ENCODE measurements around the gene RAB6B.

Gene RAB6B

DNA sequence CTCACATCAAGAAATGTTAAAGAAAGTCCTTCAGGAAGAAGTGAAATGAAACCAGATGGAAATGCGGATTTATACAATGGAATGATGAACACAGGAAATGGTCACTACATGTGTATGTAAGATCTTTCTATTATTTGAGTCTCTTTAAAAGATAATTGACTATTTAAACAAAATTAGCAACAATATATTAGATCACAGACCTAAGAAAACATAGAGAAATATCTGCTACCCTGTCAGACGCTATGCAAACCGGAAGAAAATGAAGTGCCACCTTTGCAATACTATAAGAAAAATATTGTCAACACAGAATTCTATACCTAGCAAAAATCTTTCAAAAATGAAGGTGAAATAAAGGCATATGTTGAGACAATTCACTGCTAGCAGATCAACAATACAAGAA is 17.2 kb downstream of the RAB6B start:
- no peak for DNase-seq

DNA sequence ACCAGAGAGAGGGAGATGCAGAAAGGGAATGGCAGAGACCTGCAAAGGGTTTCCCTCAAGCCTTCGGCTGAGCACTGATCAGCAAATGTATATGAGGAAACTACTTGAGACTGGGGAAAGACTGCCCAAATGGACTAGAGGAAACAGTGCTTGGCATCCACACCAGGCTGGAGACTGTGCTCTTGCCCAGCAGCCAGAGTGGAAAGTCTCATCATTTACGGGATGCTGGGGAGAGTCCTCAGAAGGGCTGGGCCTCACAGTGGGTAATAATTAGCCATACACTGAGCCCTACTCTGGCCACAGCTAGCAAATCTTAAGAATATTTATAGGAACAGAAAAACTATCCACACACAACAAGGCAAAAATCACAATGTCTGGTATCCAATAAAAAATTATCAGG is 18.5 kb downstream of the RAB6B start:
- no peak for DNase-seq

DNA sequence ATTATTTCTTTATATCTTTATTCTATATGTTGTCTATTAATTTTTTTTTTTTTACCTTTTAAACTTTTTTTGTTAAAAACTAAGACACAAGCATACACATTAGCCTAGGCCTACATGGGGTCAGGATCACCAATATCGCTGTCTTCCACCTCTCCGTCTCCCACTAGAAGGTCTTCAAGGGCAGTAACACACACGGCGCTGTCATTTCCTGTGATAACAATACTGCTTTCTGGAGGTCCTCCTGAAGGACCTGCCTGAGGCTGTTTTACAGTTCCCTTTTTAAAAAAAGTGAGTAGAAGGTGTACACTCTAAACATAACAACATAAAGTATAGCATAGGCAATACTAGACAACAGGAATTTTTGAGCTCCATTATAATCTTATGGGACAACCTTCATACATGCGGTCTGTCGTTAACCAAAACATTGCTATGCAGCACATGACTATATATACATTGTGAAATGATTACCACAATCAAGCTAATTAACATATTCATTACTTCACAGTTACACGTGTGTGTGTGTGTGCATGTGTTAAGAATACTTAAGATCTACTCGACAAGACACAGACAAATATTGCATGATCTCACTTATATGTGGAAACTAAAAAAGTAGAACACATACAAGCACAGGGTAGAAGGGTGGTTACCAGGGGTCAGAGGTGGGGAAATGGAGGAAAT is 20.8 kb downstream of the RAB6B start:
- DNase-seq = no peak

DNA sequence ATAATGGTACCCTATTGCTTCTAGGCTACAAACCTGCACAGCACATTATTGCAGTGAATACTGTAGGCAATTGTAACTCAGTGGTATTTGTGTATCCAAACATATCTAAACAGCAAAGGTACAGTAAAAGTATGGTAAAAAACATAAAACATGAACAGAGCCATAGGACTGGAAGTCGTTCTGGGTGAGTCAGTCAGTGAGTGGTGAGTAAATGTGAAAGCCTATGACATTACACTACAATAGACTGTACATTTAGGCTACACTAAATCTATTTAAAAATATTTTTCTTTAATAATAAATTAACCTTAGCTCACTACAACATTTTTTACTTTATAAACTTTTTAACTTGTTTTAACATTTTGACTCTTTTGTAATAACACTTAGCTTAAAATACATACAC is 21.3 kb downstream of the RAB6B start:
- no peak for DNase-seq

DNA sequence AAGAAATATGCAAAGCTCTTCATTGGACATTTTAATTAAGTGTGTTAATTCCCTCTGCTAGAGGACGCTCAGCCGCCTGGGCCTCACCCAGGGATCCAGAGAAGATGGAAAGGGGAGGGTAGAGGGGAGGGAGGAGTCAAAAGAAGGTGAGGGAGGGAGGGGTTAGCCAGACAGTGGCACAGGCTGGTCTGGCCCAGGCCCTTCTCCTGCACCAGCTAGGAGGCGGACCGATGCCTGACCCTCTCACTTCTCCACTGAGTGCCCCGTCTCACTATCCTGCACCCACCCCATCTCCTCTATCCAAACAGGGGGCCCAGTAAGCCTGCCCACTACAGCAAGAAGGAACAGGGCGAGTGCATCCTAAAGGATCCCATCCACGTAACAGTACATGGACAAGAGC is 22.9 kb downstream of the RAB6B start:
- no peak for DNase-seq

DNA sequence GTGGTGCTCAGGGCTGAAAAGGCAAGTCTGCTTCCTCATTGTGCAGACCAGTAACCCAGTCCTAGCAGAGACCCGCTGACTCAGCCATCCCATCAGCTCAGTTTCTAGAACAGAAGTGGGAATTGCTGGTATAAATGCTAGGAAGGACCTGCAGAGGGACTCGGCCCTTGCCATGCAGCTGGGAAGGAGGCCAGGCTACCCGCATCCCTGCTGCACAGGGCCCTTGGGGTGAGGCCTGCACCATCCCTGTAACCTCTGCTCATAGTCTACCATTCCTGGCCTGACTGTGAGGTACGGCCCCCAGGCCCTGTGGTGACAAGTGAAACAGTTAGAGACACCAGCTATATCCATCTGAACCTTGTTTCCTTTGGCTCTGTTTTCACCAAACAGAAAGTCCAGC is 23.5 kb downstream of the RAB6B start:
- no peak for DNase-seq

DNA sequence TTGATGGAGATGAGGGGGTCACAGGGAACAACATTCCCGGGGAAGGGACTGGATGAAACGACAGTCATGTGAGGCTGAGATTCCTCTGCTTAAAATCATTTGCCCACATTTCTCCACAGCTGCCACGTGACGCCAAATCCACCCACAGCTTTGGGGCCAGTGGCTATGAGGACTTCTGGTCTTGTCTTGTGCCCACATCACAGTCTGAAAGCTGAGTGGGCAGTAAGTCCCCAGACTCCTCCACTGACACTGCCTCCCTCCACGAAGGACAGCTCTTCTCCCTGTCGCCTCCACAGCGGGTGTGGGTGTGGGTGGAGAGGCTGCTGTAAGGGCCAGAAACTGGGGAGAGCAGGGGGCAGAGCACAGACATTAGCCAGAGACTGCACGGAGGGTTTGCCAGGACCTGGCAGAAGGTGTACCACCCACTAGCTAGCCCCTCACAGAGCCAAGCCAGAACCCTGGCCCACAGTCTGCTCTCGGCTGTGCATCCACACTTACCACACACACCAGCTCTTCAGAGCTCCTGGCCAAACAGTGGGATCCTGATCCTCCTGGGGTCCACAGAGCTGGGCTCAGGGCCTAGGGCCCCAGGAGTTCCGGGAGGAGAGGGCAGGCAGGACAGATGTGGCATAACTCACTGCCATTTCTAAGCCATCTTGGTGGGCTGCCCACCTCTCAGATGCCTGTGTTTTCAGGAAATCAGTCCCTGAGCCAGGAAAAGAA is 24.2 kb downstream of the RAB6B start:
- no peak for DNase-seq

DNA sequence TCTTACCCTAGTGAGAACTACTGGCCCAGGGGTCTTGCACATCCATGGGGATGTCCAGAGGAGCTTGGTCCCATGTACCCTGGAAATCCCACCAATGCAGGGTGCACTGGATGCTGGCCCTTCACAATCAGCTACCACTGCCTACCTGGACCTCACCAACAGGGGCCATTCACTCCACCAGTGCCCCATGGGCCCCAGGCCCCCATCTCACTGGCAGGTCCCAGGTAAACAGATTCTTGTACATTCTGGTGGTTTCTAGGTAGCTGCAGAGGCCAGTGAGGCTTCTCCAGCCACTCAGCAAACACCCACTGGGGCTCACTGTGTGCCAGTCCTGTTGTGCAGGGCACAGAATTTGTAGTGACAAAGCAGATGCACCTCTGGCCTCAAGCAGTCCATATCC is 24.9 kb downstream of the RAB6B start:
- no peak for DNase-seq

DNA sequence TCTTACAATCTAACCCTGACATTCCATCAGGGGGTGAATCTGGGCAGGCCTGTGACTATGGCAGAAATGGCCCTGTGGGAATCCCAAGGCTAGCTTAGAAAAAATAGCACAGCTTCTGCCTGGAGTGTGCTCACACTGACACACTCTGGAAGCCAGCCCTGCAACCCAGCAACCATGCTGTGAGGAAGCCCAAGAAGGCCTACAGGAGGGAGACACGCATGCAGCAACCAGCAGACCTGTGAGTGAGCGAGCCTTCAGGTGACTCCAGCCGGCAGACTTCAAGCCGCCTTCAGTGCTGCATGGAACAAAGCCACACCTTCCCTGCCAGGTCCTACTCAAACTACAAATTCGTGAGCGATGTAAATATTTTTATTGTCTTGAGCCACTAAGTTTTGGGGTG is 26.1 kb downstream of the RAB6B start:
- no peak for DNase-seq

DNA sequence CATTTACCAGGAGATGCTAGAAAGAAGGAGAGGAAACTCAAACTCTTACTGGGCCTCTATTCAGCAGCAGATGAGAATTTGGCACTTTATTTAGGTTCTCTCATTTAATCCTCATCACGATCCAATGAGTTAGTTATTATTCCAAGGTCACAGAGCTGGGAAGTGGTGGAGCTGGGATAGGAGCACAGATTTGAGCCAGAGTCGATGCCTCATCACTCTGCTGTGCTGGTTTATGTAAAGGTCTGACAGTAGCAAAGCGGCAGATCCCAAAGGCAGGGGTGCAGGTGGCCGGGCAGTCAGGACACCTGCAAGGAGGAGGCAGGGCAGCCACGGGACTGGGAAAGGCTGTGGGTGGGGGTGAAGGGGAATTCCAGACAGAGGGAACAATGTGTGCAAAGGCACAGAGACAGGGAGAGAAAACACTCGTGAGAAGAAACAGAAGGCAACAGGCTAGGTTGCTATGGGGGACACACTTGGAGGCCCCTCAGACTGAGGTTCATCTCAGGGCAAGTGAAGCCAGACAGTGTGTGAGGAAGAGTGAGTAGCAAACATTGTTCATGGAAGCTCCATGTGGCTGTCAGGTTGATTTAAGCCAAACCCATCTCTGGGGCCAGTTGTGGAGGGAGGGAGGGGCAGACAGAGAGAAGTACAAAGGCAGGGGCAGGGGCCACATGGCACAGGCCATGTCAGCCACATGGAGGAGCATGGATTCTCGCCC is 26.8 kb downstream of the RAB6B start:
- no peak for DNase-seq

DNA sequence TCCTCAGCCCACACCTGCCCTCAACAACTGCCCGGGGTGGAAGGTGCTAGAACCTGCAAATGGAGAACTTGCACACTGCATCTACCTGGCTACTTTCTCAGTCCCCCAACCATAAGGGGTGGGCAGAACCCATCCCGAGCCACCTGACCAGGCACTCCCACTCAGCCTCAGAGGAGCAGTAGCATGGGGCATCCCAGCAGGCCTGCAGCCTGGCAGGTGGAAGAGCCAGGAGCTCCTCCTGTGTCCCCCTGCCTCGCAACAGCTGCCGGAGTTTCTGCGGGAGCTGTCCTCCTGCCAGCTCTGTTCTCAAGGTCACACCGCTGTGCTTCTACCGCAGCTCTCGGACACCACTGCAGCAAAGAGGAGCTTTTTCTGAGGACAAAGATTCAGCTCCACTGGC is 27.5 kb downstream of the RAB6B start:
- DNase-seq = no peak

DNA sequence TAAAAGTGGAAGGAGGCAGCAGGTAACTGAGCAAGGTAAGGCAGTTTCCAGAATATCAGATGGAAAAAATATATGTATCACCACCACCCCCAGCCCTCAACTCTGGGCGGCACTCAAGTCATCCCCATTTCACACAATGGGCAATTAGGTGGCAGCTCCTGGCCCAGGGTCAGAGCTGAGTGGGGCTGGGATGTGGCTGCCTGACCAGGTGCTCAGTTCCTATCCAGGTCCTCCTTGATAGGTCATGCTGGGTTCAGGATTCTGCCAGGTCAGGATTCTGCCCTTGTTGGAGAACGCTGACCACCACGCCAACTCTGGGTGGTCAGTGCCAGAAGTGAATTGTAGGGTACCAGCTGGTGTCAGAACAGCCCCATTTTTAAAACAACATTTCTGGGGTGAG is 29.5 kb downstream of the RAB6B start:
- DNase-seq = no peak

DNA sequence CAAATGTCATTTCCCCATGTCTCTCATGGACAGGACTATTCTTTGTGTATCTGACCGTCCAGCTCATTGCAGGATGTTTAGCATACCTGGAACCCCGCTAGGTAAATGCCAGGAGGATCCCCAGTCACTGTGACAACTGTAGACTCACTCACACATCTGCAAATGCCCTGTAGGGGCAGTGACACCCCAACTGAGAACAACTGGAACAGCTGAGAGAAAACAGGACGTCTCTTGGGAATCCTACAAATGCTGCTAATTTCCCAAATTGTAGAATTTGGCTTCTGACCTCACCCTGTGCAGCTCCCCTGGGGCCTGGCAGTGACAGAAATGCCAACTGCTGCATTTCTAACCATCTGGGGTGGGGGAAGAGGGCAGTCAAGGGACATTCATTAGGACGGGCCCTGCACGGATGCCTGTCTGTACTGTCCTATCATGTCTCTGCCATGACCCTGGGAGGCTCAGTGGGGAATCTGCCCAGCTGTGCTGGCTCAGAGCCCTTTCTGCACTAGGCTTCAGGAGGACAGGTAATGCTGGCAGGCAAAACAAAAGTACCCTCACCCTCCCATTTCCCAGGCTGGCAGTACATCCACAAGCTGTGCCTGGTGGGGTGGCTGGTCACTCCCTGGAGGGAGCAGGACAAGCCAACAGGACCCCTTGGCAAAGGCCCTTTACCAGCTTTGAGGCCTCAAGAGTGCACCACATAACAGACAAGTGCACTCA is 30.4 kb downstream of the RAB6B start:
- DNase-seq = no peak

DNA sequence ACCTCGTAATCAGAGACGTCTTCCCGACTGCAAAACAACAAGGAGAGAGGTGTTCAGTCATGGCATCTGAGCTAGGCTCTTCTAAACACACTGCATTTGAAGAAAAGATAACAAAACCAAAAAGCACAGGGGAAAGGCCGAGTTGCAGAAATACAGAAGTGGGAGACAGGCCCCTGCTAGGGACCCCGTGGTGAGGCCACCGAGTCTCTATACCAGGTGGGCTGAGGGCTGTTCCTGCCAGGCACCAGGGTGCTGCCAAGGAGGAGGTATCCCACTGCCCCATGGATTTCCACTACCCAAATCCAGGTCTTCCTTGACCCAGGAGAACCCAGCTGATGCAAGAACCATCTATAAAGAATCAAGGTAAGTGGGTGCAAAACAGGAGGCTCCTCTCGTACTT is 31.1 kb downstream of the RAB6B start:
- DNase-seq = no peak

DNA sequence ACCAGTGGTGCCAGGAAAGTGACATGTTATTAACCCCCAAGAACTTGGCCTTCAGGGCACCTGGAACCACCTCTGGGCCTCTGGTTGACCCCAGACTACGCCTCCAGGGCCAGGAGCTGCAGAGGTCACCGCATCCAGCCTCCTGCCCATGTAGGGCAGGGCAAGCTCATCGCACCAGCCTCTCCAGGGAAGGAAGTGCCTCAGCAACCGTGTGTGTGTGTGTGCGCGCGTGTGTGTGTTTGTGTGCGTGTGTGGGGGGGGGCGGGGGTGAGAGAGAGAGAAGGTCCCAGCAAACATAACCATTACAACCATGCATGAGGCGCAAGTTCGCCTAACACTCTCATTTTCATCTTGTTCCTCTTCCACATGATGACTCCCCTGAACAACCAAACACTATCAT is 31.8 kb downstream of the RAB6B start:
- DNase-seq = no peak

DNA sequence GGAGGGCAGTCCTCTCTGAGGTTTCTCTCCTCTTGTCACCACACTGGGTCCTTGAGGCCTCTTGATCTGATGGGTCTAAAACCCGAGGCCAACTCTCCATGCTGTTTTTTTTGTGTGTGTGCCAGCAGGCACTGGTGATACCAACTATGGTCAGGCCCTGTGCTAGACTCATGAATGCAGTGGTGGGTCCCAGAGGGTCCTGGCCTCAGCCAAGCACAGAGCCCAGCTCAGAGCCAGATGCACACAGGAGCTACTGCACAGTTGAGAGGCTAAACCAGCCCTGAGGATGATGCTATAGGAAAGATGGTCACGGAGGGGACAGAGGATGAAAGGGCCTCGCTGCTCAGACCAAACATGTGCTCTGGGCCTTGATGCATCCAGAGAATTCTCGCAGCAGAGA is 33.5 kb downstream of the RAB6B start:
- DNase-seq = no peak

DNA sequence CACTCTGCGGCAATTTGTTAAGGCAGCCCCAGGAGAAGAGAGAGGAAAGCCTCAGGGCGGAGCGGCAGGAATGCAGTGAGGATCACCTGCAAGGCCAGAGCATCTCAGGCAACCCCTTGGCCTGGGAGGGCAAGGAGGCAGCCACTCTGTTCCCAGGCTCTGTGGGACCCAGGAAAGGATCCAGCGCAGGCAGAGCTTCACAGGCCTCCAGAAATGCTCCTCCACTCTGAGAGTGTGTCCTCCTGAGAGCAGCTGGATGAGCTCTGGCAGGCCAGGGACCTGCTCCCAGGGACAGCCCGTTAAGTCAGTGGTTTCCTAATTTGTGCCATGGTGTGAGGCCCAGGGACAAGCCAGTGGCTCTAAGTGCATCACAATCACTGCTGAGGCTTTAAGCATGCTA is 35.2 kb downstream of the RAB6B start:
- DNase-seq = no peak

DNA sequence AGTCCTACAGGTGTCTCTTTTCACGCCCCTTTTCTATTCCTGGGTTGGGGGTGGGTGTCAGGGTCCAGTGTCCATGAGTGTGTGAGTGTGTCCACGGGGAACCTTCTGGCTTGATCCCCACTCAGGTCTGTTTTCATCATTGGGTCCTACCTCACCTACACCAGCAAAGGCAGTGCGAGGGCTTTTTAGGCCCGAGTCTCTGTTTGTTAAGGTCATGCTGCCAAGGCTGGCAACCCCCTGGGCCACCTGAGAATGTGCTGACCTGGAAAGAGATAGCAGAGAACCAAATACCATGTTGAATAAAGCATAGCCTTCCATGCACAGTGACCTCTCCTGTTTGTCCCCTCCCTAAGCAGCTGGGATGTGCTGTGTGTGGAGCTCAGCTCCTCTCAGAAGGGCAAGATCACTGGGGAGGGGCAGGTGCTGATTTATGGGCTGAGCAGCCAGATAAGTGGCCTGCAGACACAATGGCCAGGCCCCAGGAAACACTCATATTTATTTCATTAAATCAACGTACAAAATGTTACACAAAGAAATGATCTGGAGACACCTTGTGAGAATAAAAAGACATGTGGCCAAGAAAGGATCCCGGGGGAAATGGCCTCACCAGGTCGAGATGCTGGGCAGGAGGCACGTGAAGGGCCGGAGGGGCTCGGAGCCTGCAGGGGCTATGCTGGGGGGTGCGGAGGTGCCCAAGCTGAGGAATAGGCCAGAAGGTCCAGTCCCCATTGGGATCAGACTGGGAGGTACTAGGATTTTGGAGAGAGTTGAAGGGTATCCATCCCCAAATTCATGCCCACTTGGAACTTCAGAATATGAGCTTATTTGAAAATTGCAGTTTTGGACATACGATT is 36.1 kb downstream of the RAB6B start:
- DNase-seq = no peak

DNA sequence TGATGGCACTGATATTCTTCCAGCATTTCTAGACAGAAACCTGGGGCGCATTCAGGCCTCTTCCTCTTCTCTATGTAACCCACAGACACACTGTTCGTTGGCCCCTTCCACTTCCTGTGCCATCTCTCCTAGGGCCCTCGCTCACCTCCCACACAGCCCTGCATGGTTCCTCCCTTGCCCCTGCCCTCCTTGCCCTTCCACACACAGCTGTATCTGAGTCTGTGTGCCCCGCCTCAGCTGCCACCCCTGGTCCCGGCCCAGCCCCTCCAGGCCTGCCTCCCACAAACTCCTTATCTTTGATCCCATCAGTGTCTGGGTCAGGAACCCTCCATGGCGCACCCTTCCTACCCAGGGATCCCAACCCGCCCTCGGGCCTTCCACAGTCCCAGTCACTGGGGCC is 37.9 kb downstream of the RAB6B start:
- DNase-seq = no peak

DNA sequence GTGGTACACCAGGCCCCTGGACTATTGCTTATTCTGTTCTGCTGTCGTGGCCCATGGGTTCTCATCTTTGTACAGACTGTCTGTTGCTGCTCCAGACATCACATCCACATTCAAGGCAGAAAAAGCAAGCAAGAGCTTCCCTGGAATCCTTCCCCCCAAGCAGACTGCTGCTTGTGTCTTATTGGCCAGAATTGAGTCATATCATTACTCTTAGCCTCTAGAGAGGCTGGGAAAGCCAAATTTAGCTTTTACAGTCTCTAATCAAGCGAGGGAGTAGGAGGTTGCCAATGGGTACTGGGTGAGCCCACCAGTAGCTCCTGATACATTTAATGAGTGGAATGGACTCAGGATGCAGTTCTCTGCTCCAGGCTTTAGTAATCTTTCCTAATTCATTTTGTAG is 39.4 kb downstream of the RAB6B start:
- no peak for DNase-seq

DNA sequence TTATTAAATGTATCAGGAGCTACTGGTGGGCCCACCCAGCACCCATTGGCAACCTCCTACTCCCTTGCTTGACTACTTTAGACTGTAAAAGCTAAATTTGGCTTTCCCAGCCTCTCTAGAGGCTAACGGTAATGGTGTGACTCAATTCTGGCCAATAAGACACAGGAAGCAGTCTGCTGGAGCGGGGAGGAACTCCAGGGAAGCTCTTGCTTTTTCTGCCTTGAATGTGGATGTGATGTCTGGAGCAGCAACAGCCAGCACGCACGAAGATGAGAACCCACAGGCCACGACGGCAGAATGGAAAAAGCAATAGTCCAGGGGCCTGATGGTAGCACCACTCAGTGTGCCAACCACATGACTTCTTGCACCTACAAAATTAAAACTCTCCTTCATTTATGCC is 39.9 kb downstream of the RAB6B start:
- DNase-seq = no peak

DNA sequence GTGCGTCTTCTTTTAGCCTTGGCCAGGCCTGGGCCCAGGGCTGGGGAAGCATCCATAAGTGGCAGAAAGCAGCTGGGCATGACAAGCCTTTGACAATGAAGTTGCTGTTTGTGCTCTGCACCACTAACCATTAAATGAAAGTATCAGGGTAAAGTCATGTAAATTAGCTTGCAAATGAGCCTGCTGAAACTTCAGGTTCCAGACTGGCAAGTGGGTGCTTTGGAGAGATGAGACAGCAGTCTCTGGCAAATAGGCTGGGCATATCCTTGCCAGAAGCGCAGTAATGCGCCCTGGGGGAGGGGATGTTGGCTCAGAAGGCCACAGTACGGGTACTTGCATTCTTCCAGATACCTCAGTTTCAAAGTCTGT is 40.7 kb downstream of the RAB6B start:
- DNase-seq = no peak

Data from cerebellar nuclear complex (tissue), 1 donor.